AG09319 (cell line): Measurements from ENCODE around the gene SLC12A7.

Source experiments
- DNase-seq: peaks from one replicate; pipeline ENCODE4 v3.0.0-alpha.2; 2010; ENCODE audit warnings: low read depth; ENCODE audit errors: extremely low read depth
- CTCF ChIP-seq: IDR thresholded peaks from 2 replicates; pipeline ENCODE4 v1.5.1; 2011; ENCODE audit warnings: low read depth, mild to moderate bottlenecking, inconsistent platforms, low read length, moderate library complexity

Gene SLC12A7

GRCh38 chr5:1110307-1111240 is 1.3 kb downstream of the SLC12A7 start:
- no peak for TF ChIP-seq CTCF
- DNase-seq: no peak

DNA sequence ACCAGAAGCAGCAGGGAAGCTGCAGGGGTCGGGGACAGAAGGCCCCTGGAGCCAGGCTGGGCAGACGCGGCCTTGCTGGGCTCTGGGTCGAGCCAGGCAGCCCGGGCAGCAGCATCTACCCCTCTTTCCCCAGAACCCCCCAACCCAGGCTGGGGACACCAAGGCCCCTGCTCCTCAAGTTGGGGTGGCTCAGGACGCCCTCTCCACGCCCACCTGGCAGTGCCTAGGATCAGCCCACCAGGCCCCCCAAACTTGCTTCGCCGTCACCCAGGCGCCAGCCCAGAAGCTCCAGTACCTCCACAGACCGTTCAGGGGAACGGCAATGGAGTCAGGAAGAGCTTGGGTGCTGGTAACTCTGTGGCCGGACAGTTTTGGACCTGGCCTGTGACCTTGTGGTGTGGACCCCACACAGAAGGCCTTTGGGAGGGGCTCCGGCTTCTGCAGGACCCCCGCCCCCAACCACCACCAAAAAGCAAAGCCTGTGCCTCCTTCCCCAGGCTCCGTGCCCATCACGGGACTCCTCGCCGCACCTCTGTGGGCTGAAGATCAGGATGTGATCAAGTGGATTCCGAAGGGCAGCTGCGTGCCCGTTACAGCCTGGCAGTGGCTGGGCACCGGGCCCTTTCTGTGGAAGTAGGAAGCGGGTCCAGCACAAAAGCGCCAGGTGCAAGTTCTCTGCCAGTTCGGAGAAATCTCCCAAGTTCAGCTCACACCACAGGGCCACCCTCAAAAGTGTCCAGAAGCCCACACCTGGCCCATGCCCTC is 2.1 kb downstream of the SLC12A7 start:
- no peak for TF ChIP-seq CTCF
- DNase-seq: no peak

DNA sequence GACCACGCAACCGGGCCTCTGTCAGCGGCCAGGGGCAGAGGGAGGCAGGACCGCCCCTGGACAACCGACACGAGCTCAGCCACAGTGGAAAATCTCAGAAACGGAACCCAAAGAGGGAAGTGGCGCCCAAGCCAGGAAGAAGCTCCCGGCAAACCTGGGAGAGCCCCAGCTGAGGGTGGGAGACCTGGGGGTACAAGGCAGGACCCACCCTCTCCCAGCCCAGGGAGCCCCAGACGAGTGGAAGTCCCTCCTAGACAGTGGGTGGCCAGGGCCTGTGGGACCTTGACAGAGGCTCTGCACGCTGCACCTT is 3.0 kb downstream of the SLC12A7 start:
- no peak for DNase-seq
- no peak for TF ChIP-seq CTCF

DNA sequence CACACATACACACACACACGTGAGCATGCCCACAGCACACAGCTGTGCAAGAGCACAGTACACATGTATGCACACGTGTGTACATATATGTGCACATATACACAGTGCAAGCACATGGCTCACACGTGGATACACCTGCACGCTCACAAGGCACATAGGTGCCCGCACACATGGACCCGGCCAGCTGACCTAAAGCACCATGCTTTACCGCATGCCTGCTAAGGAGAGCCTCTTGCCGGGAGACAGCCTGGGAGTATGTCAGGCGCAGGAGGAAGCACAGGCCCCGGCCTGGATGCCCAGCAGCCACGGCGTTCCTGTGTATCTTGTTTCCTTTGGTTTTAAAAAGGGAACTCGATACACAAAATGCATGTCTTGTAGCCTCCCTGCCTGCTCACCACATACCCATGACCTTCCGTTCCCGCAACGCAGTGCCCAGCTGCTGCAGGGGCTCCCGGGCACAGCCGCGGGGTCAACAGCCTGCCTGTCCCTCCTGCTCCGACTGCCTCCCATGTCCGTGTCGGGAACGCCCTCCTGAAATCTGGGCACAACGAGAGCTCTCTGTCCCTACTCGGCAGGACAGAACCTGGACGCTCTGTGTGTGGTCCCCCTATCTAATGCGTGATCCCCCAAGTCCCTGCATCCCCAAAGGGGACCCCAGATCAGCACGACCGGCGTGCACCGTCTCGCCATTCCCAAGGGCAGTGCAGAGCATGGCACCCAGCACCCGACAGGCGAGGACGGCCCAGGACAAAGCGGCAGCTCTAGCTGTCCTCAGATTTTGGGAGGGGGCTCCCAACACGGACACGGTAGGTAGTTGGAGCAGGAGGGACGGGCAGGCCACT is 3.6 kb downstream of the SLC12A7 start:
- no peak for TF ChIP-seq CTCF
- no peak for DNase-seq

DNA sequence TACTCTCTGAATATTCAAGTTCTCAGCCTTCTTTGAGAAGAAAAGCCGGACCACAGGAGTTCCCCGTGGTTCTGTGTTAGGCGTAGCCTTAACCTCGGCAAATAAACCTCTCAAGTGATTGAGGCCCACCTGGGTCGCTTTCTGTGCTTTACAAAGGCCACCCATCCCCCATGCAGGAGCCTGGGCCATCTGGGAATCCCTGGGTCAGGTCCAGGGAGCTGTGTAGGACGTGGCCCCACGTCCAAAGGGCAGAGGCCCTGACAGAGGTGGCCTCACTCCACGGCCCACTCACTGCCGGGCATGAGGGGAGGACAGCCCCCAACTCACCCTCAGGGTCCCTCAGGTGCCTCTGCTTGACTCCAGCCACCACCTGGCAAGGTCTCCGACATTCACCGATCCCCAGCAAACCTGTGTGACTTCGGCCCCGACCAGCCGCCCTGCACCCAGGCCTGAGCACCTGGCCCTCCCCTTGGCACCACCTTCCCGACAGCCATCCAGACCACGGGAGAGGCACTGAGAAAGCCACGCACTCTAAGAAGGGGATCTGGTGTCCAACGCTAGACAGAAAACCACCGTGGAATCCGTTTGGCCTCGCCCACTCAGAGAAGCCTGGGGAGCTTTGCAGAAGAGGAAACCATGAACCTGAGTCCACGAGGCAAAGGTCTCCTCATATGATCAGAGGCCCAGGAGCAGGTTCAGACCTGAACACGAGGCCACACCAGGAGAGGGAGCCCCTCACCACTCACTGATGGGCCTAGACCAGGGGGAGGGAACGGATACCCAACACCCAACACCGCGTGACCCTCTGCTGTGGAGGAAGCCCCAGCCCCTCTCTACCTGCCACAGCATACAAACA is 4.5 kb downstream of the SLC12A7 start:
- TF ChIP-seq CTCF: no peak
- no peak for DNase-seq

DNA sequence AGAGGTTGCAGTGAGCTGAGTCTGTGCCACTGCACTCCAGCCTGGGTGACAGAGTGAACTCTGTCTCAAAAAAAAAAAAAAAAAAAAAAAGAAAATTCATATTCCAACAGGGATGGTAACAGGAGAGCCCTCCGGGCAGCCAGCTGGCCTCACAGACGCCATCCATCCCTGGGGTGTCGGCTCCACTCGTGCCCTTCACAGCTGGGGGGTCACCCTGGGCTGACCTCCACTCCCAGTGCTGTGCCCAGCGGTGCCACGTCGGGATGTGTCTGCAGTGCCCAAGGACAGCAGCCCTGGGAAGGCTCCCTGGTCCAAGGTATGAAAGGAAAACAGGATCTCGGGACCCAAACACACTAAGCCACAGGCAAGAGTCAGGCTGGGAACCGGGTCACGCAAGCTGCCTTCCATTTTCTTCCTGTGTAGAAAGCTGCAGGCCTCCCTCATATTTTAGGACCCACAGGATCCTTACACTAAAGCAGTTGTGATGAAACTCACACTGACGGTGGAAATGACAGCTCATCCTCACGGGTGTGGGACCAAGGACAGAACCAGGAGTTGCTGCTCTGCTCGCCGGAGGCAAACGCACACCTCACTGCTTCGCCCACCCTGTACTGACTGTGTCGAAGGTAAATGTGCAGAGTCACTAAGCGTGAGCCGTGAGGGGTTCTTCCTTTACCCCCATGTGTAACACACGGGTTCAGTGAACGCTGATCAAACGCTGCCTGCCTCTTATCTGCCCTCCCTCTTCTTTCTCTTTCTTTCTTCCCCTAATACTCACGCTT is 5.3 kb downstream of the SLC12A7 start:
- no peak for TF ChIP-seq CTCF
- no peak for DNase-seq
